LHCN-M2 (cell line): ENCODE measurements around the gene FGD2. TPM values are rescaled to one million over a fixed set of nuclear protein-coding genes. Genes with fewer than 3 reads are reported as not detected.
"Not testable (repeated sequence)": the region's sequence is repeated elsewhere in the genome, so short reads cannot be mapped to it uniquely, and the experiment has no call there.

Source experiments
- DNase-seq: peaks from one replicate; pipeline ENCODE4 v3.0.0-alpha.2; 2012; ENCODE audit warnings: low read depth
- total RNA-seq: library from RNA; depleted of rRNA; stranded (reverse); fragments of >200 nt; gene quantifications from 2 replicates; pipeline ENCODE4 v1.2.3, GENCODE V29; 2014

The FGD2 gene
- total RNA-seq, 1 experiment from 2014 or later, result not detected

- no peak for DNase-seq
Measured at GRCh38 chr6:37038292-37039198, 33.1 kb downstream of the FGD2 start.

GRCh38 chr6:37039958-37040357 is 34.5 kb downstream of the FGD2 start:
- no peak for DNase-seq

- DNase-seq, result no peak
Measured at GRCh38 chr6:37041521-37041920, 36.1 kb downstream of the FGD2 start.

GRCh38 chr6:37042150-37042549 is 36.7 kb downstream of the FGD2 start:
- no peak for DNase-seq

- not testable (repeated sequence) for DNase-seq
Measured at GRCh38 chr6:37043091-37043490, 37.6 kb downstream of the FGD2 start.

- DNase-seq, result no peak
Measured at GRCh38 chr6:37047346-37047688, 41.9 kb downstream of the FGD2 start.

DNA sequence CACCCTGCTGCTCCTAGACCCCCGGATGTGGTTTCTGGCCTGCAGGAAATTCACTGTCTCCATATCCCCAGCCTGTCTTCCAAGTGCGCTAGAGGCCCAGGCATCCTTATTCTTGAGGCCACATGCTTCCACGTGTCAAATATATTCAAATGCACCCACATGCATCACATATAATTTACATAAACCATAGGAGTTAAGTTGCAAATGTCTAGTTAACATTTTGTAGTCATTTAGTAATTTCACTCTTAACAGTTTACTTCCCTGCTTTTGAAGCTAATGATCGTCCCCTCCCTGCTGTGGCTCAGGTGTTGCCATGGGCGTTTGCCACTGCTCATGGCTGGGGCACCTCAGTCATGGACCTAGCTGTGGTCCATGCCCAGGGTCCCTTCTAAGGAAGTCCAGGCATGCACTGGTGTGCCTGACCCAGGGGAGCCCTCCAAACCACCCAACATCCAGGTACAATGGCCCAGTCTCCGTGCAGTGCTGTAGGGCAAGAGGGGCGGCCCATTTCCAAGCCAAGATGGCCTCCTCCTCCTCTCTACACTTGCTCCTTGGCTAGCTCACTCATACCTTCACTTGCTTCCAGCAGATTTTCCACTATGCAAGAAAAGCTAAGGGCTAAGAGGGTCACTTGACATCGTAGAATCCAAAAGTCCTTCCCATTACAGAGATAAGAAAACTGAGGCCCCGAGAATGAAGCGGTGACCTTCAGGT is 42.4 kb downstream of the FGD2 start:
- no peak for DNase-seq

DNA sequence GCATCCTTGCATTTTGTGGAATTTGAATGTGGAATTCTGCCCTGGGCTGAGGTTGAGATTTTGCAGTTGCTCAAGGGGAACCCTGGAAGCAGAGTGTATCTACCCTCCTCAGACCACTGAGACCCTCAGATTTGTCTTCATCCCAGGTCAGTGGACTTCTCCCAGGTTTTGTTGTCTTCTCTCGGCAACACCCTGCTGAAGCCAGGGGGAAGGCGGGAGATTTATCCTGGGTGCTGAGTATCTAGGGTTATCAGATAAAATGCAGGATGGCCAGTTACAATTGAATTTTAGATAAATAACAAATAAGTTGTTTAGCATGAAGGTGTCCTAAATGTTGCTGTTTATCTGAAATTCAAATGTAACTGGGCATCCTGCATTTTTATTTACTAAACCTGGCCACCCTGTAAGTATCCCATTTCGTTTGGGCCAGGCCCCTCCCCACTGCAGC is 43.0 kb downstream of the FGD2 start:
- DNase-seq, result no peak

DNA sequence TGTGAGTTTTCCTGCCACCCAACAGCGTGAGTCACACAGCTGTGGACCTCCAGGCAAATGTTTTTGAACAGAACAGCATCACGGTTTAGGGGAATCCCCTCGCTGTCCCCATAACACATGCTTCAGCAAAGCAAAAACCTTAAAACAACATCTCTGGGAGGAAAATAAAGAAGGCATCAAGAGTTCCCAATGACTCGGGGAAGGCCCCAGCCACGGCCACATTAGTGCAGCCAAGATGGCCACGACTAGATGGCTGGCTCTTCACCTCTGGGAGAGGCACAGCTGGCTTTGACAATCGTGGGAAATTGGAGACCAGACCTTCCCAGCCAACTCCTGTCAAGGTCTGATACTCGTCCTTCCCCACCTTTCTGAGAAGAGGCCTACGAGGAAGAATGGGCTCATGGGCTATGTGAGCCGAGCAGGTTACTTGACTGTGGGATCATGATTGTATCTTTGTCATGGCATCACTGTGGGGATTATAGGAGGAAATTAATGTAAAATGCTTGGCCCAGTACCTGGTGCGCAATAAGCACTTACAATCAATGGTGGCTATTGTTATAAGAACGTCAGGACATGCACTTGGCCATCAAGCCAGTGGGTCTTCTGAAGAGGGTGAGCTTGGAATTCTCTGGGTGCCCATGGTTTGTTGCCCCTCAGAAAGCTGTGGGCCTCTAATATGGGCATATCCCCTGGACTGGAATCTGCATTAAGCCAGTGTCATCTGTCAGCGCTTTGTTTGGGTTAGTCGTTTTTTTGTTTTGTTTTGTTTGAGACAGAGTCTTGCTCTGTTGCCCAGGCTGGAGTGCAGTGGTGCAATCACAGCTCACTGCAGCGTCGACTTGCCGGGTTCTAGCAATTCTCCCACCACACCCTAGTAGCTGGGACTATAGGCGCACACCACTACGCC is 43.6 kb downstream of the FGD2 start:
- peak; percentile 85 for DNase-seq

DNA sequence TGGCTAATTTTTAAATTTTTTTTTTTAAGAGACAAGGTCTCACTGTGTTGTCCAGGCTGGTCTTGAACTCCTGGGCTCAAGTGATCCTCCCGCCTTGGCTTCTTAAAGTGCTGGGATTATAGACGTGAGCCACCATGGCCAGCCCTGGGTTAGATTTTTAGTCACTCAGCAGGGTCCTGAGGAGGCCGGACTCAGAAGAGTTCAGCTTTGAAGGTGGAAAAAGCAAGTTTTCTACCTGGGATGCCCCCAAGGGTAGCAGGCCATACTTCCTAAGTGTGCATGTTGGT is 44.2 kb downstream of the FGD2 start:
- no peak for DNase-seq

- DNase-seq, result no peak
Measured at GRCh38 chr6:37050045-37050853, 44.8 kb downstream of the FGD2 start.

GRCh38 chr6:37050854-37051137 is 45.3 kb downstream of the FGD2 start:
- no peak for DNase-seq

DNA sequence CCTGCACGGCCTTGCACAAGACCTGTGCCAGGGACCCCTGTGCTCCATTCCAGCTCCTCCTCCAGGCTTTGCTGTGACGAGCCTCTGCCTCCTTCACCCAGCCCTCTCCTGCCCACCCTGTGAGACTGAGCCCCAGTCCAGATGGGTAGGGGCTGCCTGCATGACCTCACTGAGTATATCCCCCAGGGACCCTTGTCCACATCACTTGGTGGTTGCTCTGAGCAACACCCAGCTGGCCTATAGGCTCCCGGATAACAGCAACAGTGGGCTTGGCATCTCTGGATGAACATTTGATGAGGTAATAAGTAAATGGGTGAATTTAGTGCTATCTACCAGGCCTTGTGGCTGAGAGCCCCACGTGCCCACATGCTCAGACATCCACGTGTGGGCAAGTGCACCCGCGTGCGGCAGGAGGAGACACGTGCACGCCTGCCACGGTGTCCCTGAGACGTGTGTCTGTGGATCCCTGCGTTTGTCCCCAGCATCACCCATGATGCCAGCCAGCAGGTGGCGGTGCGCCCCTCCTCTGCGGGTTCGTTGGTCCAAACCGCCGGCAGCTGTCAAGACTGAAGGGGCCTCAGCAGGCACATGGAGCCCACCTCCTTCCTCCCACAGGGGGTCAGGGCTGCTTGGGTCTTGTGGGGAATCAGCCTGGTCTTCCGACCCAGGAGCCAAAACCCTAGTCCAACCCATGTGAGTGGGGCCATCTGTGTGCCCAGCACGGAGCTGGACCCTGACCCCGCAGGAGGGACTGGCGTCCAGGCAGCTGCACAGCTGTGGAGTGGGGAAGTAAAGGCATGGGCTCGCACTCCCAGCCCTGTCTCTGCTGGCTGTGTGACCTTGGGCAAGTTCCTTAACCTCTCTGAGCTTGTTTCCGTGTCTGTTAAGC is 45.9 kb downstream of the FGD2 start:
- DNase-seq, result peak; percentile 62

DNA sequence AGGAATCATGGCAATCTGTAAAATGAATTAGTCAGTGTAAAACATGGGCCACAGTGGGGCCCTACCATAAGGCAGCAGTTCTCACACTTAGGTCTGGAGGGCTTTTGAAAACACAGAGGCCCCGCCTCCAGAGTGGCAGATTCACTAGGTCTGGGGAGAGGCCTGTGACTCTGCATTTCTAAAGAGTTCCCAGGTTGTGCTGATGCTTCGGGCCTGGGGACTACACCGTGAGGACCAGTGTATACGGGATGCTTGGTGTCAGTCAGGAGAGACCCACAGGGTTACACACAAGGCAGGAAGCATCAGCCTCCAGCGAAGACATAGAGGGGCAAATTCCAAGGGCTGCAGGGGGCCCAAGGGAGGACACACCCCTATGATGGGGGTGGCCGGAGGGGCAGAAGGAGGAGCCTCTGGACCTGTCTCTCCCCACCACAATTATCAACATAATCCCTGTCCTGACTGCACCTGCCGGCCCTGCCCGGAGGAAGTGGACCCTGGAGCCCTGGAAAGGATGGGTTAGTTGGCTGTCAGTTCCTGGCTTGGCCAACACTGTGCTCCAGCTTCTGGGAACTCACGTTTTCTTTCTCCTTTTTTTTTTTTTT is 46.7 kb downstream of the FGD2 start:
- no peak for DNase-seq

DNA sequence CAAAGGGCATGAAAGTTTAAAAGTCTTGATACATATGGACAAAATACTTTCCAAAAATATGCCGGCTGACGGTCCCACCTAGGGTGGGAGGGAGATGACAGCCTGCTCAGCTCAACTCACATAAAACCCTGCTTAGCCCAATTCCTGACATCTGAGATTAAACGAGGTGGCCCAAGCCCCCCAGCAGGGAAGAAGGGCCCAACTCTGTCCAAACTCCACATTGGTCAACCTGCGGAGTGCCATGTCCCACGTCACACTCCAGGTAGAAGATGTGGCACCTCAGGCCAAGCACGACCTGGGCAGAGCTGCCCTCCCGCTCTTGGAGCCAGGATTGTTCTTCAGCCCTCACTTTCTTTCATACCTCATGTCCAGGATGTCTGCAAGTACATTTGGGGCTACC is 48.2 kb downstream of the FGD2 start:
- no peak for DNase-seq

DNA sequence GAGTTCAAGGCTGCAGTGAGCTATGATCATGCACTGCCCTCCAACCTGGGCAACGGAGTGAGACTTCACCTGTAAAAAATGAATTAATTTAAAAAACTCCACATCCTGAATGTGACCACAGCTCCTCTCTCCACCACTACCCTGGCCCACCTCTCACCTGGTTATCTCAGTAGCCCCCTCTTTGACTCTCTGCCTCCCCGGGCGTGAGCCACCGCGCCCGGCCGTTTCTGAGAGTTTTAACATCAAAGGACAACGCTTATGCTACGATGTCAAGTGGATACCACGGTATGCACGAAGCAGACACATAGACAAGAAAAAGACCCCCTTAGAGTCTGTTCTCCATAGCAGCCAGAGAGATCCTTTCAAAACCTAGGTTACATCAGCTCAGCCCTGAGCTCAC is 48.7 kb downstream of the FGD2 start:
- DNase-seq, result no peak

DNA sequence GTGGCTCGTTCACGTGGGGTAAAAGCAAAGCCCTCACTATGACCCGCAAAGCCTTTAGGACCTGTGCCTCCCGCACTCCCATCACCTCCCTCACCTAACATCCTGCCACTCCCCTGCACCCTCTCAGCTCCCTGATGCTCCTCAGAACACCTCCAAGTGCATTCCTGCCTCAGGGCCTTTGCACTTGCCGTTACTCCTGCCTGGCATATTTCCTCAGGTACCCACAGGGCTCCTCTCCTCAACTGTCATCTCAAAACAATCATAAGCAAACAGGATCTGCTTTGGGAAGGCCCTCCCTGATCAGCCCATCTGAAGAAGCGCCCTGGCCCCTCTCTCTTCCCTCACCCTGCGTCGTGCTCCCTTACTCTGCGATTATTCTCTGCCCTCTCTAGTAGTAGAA is 49.1 kb downstream of the FGD2 start:
- no peak for DNase-seq

DNA sequence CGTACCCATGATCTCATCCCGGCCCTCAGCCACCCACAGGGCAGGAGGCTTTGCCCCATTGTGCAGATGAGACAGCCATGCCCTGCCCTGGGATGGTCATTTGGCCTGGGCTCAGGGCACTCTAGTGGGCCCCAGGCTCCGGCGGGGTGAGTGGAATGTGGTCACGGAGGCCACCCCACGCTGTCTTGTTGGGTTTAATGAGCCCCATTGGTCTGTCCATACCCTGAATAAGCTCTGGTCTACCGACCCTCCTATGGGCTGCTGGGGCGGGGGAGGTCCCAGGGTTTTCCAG is 50.6 kb downstream of the FGD2 start:
- DNase-seq, result no peak

GRCh38 chr6:37056439-37057127 is 51.1 kb downstream of the FGD2 start:
- peak; percentile 42 for DNase-seq

DNA sequence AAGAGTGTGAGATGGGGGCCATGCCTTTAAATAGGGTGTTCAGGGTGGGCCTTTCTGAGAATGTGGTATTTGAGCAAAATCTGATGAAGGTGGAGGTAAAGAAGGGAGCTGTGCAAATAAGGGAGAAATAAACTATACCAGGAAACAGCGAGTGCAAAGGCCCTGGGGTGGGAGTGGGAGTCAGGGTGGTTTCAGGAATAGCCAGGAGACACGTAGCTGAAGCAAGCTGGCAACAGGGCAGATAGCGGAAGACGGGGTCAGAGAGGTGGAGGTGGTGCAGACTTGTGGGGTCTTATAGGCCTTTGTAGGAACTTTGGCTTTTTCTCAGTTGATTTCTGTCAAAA is 51.6 kb downstream of the FGD2 start:
- DNase-seq, result no peak
